CMK (cell line): Measurements from ENCODE around the gene MAT2B.
A peak's percentile ranks its signal among the peaks of the same experiment; 100 is the strongest.

Experiments
- DNase-seq: peaks from one replicate; pipeline ENCODE4 v3.0.0-alpha.2; 2010; ENCODE audit warnings: low read depth

The MAT2B gene

DNA sequence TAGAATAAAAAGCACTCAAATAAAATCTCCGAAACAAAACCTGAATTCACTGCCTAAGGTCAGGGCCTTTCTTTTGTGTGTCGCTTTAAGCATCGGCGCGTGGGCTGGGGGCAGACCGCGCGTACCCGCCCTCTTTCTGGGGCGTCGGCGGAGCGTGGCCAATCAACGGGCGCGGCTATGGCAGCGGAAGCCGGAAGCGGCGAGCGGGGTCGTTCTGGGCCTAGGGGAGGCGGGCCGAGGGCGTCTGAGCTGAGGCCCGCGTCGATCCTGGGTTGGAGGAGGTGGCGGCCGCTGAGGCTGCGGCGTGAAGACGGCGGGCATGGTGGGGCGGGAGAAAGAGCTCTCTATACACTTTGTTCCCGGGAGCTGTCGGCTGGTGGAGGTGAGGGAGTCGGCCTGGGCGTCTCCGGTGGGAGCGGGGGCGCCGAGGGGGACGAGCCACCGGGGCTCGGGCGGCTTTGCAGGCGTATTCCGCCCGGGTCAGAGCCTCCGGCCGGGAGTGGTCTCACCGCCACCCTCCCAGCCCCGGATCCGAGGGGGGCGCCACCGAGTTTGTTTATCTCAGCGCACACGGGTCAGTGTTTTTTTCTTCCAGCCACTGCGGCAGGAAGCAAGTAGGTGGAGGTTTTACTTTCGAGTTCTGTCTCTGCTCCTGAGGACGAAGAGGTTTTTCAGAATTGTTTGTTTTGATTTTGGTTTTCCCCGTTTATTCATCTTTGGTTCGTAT, at the start of gene MAT2B:
Gene MAT2B, plus strand, starts transcription at position 252 of the 727 bp plus-strand sequence. Its CDS starts 68 bp downstream, at position 320.
- DNase-seq, result peak; percentile 65

DNA sequence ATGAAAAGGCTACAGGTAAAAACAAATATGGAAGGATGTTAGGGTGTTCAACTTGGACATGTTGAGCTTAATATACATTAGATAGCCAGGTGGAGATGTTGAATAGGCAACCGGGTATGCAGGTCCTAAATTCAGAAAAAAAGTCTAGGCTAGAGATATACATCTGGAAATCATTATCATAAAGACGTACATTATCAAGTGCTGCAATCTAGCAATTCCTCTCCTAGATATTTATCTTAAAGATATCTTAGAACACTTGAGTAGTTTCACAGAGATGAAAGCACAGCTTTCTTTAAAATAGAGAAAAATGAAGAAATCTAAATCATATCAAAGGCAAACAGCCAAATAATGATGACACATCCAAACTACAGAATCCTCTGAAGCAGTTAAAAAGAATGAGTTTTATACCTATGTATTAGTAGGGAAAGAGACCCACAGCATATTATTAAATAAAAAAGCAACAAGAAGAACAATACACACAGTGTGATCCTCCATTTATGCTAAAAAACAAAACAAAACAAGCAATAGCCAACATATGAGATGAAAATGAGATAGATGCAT, 49.3 kb upstream of the MAT2B start:
- DNase-seq, result no peak

DNA sequence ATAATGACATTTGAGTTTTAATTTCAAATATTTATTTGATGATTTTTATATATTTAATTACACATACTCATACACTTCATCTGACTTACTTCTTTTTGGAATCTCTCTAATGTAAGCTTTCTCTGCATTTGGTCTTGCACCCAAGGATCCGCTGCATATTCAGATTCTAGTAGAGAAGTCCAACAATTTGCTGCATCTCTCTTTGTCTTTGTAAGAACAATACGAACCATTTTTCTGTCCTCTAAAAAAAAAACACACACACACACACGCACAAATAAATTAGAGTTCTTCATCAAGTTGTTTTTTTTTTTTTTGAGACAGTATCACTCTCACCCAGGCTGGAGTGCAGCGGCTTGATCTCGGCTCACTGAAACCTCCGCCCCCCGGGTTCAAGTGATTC, 48.6 kb upstream of the MAT2B start:
- no peak for DNase-seq

DNA sequence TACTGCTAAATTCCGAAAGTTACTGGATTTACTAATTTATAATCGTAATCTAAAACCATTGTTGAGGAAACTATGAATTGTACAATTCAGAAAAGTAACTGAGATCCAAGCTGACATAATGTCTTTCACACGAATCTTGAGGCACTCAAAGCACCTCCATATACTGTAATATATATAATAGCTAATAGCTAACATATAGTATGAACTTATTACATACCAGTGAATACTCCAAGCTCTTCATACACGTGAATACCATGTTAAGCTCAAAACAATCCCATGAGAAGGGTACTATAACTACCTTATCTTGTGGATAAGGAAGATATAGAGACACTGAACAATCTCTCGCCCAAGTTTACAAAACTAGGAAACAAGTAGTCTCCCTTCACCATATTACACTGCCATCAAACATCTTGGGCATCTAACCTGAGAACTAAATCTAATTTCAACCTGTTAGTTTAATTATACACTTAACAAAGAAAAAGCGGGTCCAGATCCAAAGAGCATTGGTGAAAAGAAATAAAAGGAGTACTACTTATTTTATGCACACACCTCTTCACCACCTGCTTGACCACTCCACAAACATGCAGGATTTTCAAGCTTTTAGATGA, 46.5 kb upstream of the MAT2B start:
- no peak for DNase-seq

DNA sequence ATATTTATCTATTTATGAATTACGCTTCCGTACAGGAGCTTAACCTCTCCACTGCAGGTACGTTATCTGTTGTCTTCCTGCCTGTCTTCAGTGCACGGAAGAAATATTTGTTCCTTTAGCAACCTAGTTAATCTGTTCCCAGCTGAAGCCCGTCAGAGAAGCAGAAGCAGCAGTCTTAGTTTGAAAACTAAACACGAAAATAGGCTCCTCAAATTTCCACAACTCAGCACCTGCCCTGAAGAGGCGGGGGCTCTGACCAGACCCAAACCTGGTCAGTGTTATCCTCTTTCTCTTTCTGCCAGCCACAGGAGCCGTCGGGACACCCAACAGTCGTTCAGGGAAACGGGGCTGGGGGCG, 46.0 kb upstream of the MAT2B start:
- DNase-seq, result no peak

DNA sequence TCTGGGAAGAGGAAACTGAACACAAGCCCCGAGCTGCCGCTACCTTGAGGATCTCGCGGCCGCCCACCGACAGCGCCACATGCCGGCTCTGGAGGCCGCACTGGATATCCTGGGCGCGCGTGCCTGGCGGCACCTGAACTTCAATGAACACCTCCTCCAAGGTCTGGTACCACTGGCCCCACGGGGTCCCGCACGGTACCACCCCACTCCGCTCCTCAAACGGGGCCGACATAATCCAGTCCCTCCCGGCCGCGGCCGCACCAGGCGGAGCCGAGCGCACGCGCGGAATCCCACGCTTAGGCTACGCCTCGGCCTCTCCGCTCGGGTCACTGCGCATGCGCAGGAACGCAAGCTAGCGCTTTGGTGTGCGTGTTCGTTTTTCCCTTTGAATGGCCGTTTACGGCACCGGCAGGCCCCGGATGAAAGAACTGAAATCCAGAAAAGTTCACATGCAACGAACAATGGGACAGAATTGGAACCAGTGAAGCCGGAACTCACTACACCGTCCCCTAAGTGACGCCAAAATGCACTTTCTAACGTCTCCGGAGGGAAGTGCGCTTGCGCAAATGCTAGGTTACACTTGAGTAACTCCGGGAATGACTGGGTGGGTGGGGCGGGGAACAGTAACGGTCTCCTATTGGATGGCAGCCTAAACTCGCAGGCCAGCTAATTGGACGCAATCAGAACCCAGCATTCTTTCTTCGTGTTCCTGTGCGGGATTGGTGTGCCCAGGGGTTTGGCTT, 45.4 kb upstream of the MAT2B start, which contains the start of gene NUDCD2:
Gene NUDCD2, minus strand, starts transcription at position 284 of the 743 bp plus-strand sequence. Its CDS starts 52 bp downstream, at position 232.
- peak; percentile 78 for DNase-seq

DNA sequence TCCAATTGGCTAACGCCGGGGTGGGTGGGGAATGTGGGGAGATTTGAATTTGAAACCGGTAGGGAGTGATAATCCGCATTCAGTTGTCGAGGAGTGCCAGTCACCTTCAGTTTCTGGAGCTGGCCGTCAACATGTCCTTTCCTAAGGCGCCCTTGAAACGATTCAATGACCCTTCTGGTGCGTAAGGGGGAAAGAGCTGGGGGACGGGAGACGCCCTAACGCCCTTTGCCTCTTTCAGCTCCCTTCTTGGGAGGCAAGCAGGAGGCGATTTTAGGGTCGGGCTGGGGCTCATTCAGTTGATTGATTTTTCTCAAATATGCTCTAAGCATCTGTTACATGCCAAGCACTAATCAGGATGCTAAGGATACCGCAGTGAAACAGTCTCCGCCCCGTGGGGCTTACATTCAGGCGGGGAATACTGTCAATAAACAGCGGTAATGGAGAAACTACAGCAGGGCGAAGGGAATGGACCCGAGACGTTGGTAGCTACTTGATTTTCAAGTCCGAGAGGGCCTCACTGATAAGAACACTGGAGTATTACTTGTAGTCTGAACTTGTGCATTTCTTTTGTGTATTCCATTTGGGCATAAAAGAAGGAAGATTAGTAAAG, 44.8 kb upstream of the MAT2B start, which contains the start of gene HMMR:
Gene HMMR, plus strand, starts transcription at position 71 of the 610 bp plus-strand sequence. Its CDS starts 61 bp downstream, at position 132.
- DNase-seq, result no peak

DNA sequence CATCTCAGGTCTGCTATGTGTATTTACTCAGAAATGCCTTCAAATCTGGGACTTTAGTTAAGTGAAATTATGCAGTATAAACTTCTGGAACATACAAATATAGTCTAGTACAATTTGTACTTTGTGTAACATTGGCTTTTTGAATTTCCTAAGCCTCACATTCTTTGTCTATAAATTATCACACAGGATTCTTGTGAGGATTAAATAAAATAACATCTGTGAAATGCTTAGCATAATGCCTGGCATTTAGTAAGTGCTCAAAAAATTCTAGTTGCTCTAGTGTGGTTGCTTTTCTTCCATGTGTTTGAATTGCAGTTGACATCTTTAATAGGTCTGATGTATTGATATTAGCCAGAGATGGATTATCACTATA, 42.4 kb upstream of the MAT2B start:
- no peak for DNase-seq

DNA sequence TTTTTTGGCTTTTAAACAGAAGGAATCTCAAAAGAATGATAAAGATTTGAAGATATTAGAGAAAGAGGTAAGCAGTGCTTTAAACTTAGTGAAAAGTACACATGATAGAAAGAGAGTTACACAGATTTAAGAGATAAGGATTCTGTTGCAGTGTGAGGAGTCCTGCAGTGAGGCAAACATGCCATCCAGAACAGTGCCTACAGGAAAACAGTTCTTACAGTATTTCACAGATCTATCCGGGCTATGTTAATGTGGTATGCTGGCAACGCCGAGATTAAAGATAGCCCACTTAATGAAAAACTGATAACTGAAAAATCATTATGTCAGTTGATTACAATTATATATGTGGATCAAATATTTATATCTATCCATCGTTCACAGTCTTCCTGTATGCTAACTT, 37.7 kb upstream of the MAT2B start:
- no peak for DNase-seq

DNA sequence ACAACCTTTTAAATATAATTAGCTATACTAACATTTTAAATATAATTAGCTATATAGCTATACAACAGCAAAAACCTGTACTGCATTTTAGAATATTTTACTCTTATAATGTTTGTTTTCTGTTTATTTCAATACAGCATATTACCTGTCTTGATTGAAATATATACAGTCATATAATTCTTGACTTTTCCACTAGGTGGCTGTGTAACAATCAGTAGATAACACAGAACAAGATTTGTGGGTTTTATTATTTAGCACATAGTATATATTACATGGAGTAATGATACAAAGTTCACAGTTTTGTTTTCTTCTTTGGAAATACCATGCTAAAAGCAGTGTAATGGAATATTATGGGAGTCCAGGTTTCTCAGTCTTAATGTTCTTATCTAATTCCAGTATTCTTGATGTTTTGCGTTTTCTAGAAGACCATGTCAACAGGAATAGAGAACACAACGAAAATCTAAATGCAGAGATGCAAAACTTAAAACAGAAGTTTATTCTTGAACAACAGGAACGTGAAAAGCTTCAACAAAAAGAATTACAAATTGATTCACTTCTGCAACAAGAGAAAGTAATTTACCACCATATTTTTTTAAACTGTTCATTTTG, 31.7 kb upstream of the MAT2B start:
- no peak for DNase-seq

DNA sequence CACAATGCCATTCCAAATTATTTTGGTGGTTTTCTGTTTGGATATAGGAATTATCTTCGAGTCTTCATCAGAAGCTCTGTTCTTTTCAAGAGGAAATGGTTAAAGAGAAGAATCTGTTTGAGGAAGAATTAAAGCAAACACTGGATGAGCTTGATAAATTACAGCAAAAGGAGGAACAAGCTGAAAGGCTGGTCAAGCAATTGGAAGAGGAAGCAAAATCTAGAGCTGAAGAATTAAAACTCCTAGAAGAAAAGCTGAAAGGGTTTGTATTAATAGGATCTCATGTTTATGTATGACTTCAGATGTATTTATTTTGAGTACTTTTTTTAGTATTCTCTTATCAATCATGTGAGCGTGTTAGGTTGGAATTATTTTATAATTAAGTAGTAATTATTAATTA, 30.0 kb upstream of the MAT2B start:
- no peak for DNase-seq

DNA sequence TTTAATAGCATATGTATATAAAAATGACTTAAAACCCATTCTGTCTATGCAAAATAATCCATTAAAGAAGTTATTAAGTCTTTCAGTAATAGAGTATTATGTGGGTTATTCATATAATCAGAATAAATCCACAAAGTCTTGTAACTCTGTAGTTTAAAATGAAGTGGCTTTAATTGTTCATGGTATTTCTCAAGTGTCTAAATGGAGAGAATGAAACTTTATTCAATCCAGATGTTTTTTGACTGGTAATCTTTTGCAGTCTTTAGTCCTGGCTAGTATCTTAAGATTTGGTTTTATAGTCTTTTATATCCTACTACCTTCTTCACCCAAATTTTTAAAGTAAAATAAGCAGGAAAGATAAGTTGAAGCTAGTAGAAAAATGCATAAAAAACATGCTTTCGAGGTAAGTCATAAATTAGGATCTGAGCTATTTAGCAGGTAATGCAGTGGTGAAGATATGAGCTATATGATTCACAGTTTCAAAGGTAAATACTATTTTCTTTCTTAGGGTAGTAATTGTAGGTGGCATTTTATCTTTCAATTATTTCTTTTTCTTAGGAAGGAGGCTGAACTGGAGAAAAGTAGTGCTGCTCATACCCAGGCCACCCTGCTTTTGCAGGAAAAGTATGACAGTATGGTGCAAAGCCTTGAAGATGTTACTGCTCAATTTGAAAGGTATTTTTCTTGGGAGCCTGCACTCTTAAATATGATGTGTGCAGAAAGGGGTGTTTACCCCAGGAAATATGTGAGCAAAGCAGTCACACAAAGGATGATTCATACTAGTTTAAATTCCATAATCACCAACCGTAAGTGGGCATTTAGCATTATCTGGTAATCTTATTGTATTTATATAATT, 27.1 kb upstream of the MAT2B start:
- no peak for DNase-seq

DNA sequence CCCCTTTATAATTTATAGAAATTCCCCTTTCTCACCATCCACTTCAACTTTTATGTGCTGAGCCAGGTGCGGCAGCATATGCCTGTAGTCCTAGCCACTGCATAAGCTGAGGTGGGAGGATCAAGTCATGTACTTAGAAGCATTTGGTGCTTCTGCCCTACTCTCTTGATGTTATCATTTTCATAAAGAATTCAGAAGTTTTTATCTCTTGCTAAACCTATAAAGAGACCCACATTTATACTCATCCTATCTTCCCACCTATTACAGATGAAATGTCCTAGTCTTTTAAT, 26.5 kb upstream of the MAT2B start:
- DNase-seq, result no peak

DNA sequence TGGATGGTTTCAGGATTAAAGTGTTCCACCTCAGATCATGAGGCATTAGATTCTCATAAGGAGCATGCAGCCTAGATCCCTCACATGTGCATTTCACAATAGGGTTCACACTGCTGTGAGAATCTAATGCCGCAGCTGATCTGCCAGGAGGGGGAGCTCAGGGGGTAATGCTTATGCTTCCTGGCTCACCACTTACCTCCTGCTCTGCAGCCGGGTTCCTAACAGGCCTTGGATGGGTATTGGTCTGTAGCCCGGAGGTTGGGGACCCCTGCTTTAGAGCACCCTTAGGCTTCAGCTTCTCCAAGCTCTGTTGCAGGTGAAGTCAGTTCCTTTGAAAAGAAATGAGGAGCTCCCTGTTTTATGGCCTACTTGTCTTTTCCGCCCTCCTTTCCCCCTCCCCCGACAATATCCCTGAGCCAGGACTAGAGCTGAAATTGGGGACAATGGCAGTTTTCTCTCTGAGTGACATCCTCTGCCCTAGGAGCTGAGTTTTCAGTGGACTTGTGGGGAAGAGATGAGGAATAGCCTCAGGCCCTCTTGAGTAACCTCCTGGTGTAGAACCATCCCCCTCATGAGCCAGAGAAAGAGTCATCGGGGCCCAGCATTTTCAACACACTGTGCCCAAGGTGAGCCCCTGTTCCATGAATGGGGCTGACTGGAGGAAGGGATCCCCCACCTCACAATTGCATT, 16.2 kb upstream of the MAT2B start:
- no peak for DNase-seq

DNA sequence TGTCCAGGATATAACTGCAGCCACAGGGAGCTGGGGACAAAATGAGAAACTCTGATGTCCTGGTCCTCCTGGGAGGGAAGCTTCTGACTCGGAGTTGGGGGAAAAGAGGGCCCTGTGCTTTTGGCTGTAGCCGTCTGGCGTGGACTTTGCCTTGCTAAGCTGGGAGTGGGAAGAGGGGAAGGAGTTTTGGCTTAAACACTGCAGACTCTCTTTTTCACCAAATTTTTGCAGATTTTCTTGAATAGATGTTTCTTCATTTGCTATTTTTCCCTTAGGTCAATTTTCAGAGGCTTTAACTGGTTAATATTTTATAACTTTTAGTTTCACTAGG, 15.7 kb upstream of the MAT2B start:
- no peak for DNase-seq

DNA sequence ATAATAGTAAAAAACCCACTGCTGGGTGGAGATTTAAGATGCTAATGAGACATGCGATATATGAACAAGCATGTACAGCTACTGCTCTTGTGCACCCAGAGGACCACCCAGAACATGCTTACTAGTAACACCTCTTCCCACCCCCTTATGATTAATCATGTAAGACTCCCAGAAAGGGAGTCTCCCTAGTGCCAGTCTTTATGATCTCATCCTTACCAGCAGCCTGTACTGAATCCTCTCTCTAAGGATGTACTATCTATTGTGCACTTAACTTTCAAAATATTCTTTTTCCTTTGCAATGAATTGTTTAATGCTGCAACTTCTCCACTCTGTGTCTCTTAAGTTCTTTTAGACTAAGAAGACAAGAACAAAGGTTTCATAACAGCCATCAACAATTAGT, 9.1 kb upstream of the MAT2B start:
- DNase-seq, result no peak

DNA sequence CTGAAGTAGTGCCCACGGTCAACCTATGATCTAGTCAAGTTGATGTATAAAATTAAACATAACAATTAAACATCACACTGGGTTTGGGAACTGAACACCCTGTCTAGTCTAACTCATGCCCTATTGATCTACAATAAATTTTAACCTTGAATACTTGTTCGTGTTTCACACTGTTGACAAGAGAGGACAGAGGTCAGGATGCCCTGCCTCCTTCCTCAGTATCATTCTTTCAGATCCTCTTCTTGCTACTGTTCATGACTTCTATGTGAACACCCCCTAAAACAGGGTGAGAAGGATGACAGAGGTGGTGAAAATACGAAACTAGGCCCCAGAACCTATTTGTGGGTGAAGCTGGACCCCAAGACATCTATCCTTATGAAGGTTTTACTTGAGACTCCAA, 8.1 kb upstream of the MAT2B start:
- no peak for DNase-seq

DNA sequence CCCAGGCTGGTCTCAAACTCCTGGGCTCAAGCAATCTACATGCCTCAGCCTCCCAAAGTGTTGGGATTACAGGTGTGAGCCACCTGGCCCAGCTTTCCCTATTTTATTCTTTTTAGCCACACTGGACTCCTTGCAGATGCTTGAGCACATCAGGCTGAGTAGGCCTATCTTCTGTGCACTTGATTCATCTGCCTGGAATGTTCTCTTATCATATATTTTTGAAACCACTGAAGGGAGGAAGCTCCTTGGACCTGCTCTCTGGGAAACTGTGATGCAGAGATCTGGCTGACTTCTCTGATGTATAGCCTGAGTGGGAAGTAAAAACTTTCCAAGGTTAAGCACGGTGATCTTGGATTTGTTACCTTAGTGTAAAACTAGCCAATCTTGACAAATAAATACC, 6.5 kb upstream of the MAT2B start:
- no peak for DNase-seq

DNA sequence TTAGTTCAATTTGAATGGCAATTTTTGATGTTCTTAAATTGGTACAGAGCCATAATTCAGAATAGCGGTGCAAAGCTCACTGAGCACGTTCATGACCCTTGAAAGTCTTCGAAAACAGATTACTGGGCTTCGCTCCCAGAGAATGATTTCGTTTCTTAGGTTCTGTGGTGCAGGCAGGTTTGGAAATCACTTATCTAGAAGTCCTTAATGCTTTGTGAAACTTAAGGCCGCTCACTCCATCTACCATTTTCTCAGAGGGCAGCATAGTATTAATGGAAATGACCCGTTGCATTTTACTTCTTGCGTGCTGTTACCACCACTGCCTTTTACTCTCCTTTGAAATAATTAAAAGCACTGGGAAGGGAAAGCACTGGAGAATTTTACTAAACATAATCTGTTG, 2.9 kb upstream of the MAT2B start:
- no peak for DNase-seq
